ENCODE data around the gene CASP9. TPM values are rescaled to one million over a fixed set of nuclear protein-coding genes. Genes with fewer than 3 reads are reported as not detected.
"Not testable (repeated sequence)": the region's sequence is repeated elsewhere in the genome, so short reads cannot be mapped to it uniquely, and the experiment has no call there.

Gene CASP9
- total RNA-seq, 1 experiment from 2014 or later = 13.5 TPM

GRCh38 chr1:15475752-15476314, 48.2 kb downstream of the CASP9 start, which contains the start of gene CELA2B (continued):
- TF ChIP-seq PRRX2 (CRISPR knock-in tag; IDR thresholded peaks at IDR 0.05) = no peak

GRCh38 chr1:15472587-15472986, 51.4 kb downstream of the CASP9 start:
- CTCF ChIA-PET = no interaction called here
- POLR2A ChIA-PET = no interaction called here
- H3K4me1 Mint-ChIP-seq = no peaks in the 10 kb centered on the region
- peaks cover 4% of the 10 kb centered on the region; the same call in 1 of the 2 replicates for H3K27me3 Mint-ChIP-seq (ENCODE audit: low read depth)
- DNase-seq (ENCODE audit: low spot score) (no peak), ATAC-seq (peak; percentile 55)
- H3K4me3 Mint-ChIP-seq = no peak overlapping the region
- no peak overlapping the region for H3K27ac Mint-ChIP-seq
- no peaks in the 10 kb centered on the region for H3K36me3 Mint-ChIP-seq
- TF ChIP-seq USF1 (CRISPR knock-in tag; IDR thresholded peaks at IDR 0.05) = peak; percentile 83
- TF ChIP-seq NFYB (CRISPR knock-in tag; conservative IDR thresholded peaks at IDR 0.05; ENCODE audit: low read depth) = peak; percentile 86
- TF ChIP-seq E2F4 (CRISPR knock-in tag; IDR thresholded peaks at IDR 0.05; ENCODE audit: borderline replicate concordance, low read depth) = no peak
- no peak for TF ChIP-seq ZNF232 (CRISPR knock-in tag; IDR thresholded peaks at IDR 0.05)
- no peak for TF ChIP-seq ARID4B (CRISPR knock-in tag; IDR thresholded peaks at IDR 0.05; ENCODE audit: borderline replicate concordance)
- peak; percentile 89 for TF ChIP-seq USF2 (CRISPR knock-in tag; IDR thresholded peaks at IDR 0.05)
- no peak for TF ChIP-seq PRDM15 (CRISPR knock-in tag; IDR thresholded peaks at IDR 0.05)
- H3K9me3 Mint-ChIP-seq = no peaks in the 10 kb centered on the region

- POLR2A ChIA-PET; H3K4me3 Mint-ChIP-seq; H3K27me3 Mint-ChIP-seq (ENCODE audit: low read depth); DNase-seq (ENCODE audit: low spot score); H3K27ac Mint-ChIP-seq; H3K9me3 Mint-ChIP-seq; H3K4me1 Mint-ChIP-seq; ATAC-seq; H3K36me3 Mint-ChIP-seq: not testable (repeated sequence)
- CTCF ChIA-PET = interaction anchor here (0.7 kb wide), 1 partner anchor 13 kb away, joined by 4 read pairs; no protein-coding TSS in a partner anchor
Observed at GRCh38 chr1:15471723-15472122, 52.3 kb downstream of the CASP9 start.

- DNase-seq (ENCODE audit: low spot score); H3K9me3 Mint-ChIP-seq; H3K4me3 Mint-ChIP-seq; H3K4me1 Mint-ChIP-seq; H3K27ac Mint-ChIP-seq; CTCF ChIA-PET; H3K27me3 Mint-ChIP-seq (ENCODE audit: low read depth); H3K36me3 Mint-ChIP-seq; POLR2A ChIA-PET; ATAC-seq: not testable (repeated sequence)
Observed at GRCh38 chr1:15471067-15471466, 52.9 kb downstream of the CASP9 start.

GRCh38 chr1:15469821-15470448, 54.1 kb downstream of the CASP9 start:
- H3K9me3 Mint-ChIP-seq; H3K4me3 Mint-ChIP-seq; H3K27me3 Mint-ChIP-seq (ENCODE audit: low read depth); H3K4me1 Mint-ChIP-seq; CTCF ChIA-PET; H3K27ac Mint-ChIP-seq; H3K36me3 Mint-ChIP-seq; DNase-seq (ENCODE audit: low spot score); POLR2A ChIA-PET; ATAC-seq: not testable (repeated sequence)
